Endothelial cell of umbilical vein (primary cell): ENCODE data around the gene ZNF283. TPM values are rescaled to one million over a fixed set of nuclear protein-coding genes. Genes with fewer than 3 reads are reported as not detected.

Experiments used
- BruUV-seq: library from RNA; stranded (reverse); fragments of 400-500 nt; replicated peaks from 2 replicates; lab custom pipeline; 2021; lab: Mats Ljungman, UMichigan
- CTCF ChIA-PET: fragments of 300-600, 350-600 bp; sonication (Branson Sonifier 250); formaldehyde crosslinking; loops from one replicate; lab custom pipeline; 2021; ENCODE audit warnings: antibody characterized with exemption, inconsistent platforms; lab: Charles Lee
- POLR2A ChIA-PET: fragments of 300-600, 350-600 bp; sonication (Branson Sonifier 250); formaldehyde crosslinking; loops from one replicate; lab custom pipeline; 2021; ENCODE audit warnings: antibody characterized with exemption, inconsistent platforms; lab: Charles Lee
- DNase-seq: peaks from one replicate; pipeline ENCODE4 v3.0.0-alpha.2; 2011; ENCODE audit warnings: low read depth, low spot score
- FAIRE-seq: peaks from 2 replicates; lab custom pipeline; 2011; peaks lifted over from hg19 to GRCh38; lab: Jason Lieb, UNC
- H2AFZ ChIP-seq: 2 replicates; pipeline ENCODE4 v1.6.0; 2012; ENCODE audit warnings: low read depth, low read length, control low read depth, inconsistent platforms
- H3K27ac ChIP-seq: 2 replicates; pipeline ENCODE4 v1.5.1; 2011; ENCODE audit warnings: low read depth, mild to moderate bottlenecking, control low read depth, low read length, moderate library complexity; ENCODE audit not compliant: insufficient read depth
- H3K27me3 ChIP-seq, 2 experiments: 2 replicates each; pipeline versions ENCODE4 v1.6.0 to v1.6.1; 2011; ENCODE audit warnings: low read length in 2 of 2, mixed read lengths in 1 of 2; ENCODE audit not compliant: control insufficient read depth in 2 of 2, insufficient read depth in 2 of 2
- H3K36me3 ChIP-seq, 2 experiments: 2 replicates in 1 of 2; 3 replicates in 1 of 2; pipeline ENCODE4 v1.5.1; 2011; ENCODE audit warnings: low read length in 2 of 2, mild to moderate bottlenecking in 1 of 2, moderate library complexity in 1 of 2; ENCODE audit not compliant: control insufficient read depth in 2 of 2, insufficient read depth in 2 of 2; ENCODE audit errors: extremely low read depth in 1 of 2
- H3K4me1 ChIP-seq: 3 replicates; pipeline ENCODE4 v1.5.1; 2011; ENCODE audit warnings: mild to moderate bottlenecking, low read length; ENCODE audit not compliant: control insufficient read depth, insufficient read depth; ENCODE audit errors: extremely low read depth
- H3K4me2 ChIP-seq: 2 replicates; pipeline ENCODE4 v1.6.1; 2011; ENCODE audit warnings: low read length, control low read depth, mixed read lengths; ENCODE audit not compliant: insufficient read depth
- H3K4me3 ChIP-seq, 3 experiments: fragments of 200-600 bp in 1 of 3; sonication (generic), shearing (Covaris generic) in 1 of 3; replicated peaks in 1 of 3; 2 replicates each; pipeline ENCODE4 v1.5.1; 2011 to 2016; ENCODE audit warnings: control low read depth in 3 of 3, low read length in 3 of 3, mild to moderate bottlenecking in 2 of 3, inconsistent platforms in 1 of 3, low read depth in 1 of 3, moderate library complexity in 1 of 3; ENCODE audit not compliant: insufficient read depth in 1 of 3
- H3K79me2 ChIP-seq: 2 replicates; pipeline ENCODE4 v1.6.0; 2012; ENCODE audit warnings: low read length, inconsistent platforms; ENCODE audit not compliant: control insufficient read depth, insufficient read depth
- H3K9ac ChIP-seq: replicated peaks from 2 replicates; pipeline ENCODE3; 2011; ENCODE audit warnings: low read length, control low read depth; ENCODE audit not compliant: insufficient read depth; ENCODE audit errors: extremely low read depth
- H3K9me1 ChIP-seq: replicated peaks from 3 replicates; pipeline ENCODE4 v1.6.0; 2011; ENCODE audit warnings: mild to moderate bottlenecking, low read length; ENCODE audit not compliant: control insufficient read depth, insufficient read depth; ENCODE audit errors: extremely low read depth
- H3K9me3 ChIP-seq: replicated peaks from 2 replicates; pipeline ENCODE4 v1.5.1; 2012; ENCODE audit warnings: low read length, inconsistent platforms; ENCODE audit not compliant: control insufficient read depth, insufficient read depth
- H4K20me1 ChIP-seq: replicated peaks from 2 replicates; pipeline ENCODE3; 2011; ENCODE audit warnings: mild to moderate bottlenecking, low read length; ENCODE audit not compliant: control insufficient read depth, insufficient read depth; ENCODE audit errors: extremely low read depth
- EZH2 ChIP-seq: IDR thresholded peaks from 2 replicates; pipeline ENCODE4 v1.6.1; 2012; ENCODE audit warnings: borderline replicate concordance, low read depth, mild to moderate bottlenecking, moderate library complexity, low read length, inconsistent platforms; ENCODE audit not compliant: severe bottlenecking
- FOS ChIP-seq: IDR thresholded peaks from 2 replicates; pipeline ENCODE4 v1.6.1; 2011; ENCODE audit warnings: mild to moderate bottlenecking, low read length, moderate library complexity, borderline replicate concordance; ENCODE audit not compliant: insufficient read depth
- GATA2 ChIP-seq: IDR thresholded peaks from 2 replicates; pipeline ENCODE4 v1.7.0; 2011; ENCODE audit warnings: low read depth, mild to moderate bottlenecking, moderate library complexity, mixed read lengths, low read length; ENCODE audit not compliant: insufficient read length, insufficient read depth
- JUN ChIP-seq: IDR thresholded peaks from 2 replicates; pipeline ENCODE4 v1.6.1; 2011; ENCODE audit warnings: borderline replicate concordance, low read depth; ENCODE audit not compliant: insufficient read length, insufficient read depth
- MAX ChIP-seq: IDR thresholded peaks from 2 replicates; pipeline ENCODE4 v1.6.1; 2011; ENCODE audit not compliant: insufficient read depth, insufficient read length
- MYC ChIP-seq: IDR thresholded peaks from one replicate; pipeline ENCODE4 v1.6.1; 2011; ENCODE audit warnings: mild to moderate bottlenecking, low read depth, low read length
- POLR2A ChIP-seq: IDR thresholded peaks from 2 replicates; pipeline ENCODE4 v1.6.1; 2012; ENCODE audit warnings: low read depth, mild to moderate bottlenecking, control low read depth, low read length
- POLR2AphosphoS5 ChIP-seq: IDR thresholded peaks from 2 replicates; pipeline ENCODE4 v1.6.1; 2012; ENCODE audit warnings: low read depth, mild to moderate bottlenecking, control low read depth, low read length, moderate library complexity; ENCODE audit not compliant: insufficient read depth
- dilution Hi-C: fragments of 300-500 bp; cut with MboI; formaldehyde crosslinking; loops from one replicate; pipeline ENCODE4 v1.15.0; 2019; ENCODE audit warnings: low sequenced_read_pairs; ENCODE audit not compliant: extremely low pct_ligation_motif_present
- intact Hi-C: fragments of 100-400 bp; cut with micrococcal nuclease; formaldehyde crosslinking; loops from one replicate; pipeline ENCODE4 v1.10.0; 2022
- polyA plus RNA-seq, 4 experiments: library from polyadenylated mRNA; depleted of rRNA in 3 of 4; stranded (reverse) in 3 of 4; unstranded in 1 of 4; fragments of >200 nt; gene quantifications; 2 replicates each; pipeline versions ENCODE4 v1.2.1 to v1.2.3, GENCODE V29; 2011 to 2012; ENCODE audit warnings: missing spikeins in 1 of 4
- total RNA-seq: library from RNA; stranded (reverse); gene quantifications from 2 replicates; pipeline ENCODE4 v1.2.3, GENCODE V29; 2021
- TF ChIP-seq, protein P1 (sequence below), 2 donors: IDR thresholded peaks; 1 replicate in 1 of 2; 2 replicates in 1 of 2; pipeline ENCODE4 v1.5.1; 2011; ENCODE audit warnings: low read length in 2 of 2, mild to moderate bottlenecking in 2 of 2, moderate library complexity in 2 of 2, control low read depth in 1 of 2, inconsistent platforms in 1 of 2, low read depth in 1 of 2; ENCODE audit not compliant: insufficient read depth in 1 of 2; ENCODE audit errors: extremely low read depth in 1 of 2

ZNF283 gene
- total and polyA plus RNA-seq, 2 donors (not counting 3 experiments of a cell fraction or from before 2014, with no cell fraction given), result 1.9 to 10.7 TPM

DNA sequence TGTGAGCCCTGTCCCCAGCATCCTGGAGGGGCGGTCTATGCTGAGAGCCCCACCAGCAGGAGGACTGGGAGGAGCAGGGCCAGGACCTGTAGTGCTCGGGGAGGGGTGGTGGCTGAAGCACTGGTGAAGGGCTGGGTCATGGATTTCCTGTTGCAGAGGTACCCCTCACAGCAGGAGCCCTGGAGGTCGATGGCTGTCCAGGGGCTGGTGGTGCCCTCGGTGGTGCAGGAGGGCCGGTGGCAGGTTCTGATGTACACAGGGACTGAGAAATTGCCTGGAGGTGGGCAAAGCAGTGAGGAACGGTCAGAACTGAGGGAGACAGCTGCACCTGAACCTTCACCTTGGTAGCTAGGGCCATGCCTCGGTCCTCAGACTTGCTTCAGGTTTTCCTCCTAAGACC is 29.6 kb upstream of the ZNF283 start:
- no peak overlapping the region for H3K9ac ChIP-seq
- no peaks in the 10 kb centered on the region for H4K20me1 ChIP-seq
- no peaks in the 10 kb centered on the region for H3K9me3 ChIP-seq
- DNase-seq, result no peak
- no peak overlapping the region for H3K4me3 ChIP-seq
- POLR2A ChIA-PET, result no interaction called here
- no peaks in the 10 kb centered on the region for H3K9me1 ChIP-seq
- H3K27me3 ChIP-seq, result peaks cover 4 to 8% of the 10 kb centered on the region in 2 experiments
- dilution Hi-C loops, result no loop called here
- CTCF ChIA-PET, result interaction anchor here (0.9 to 3.5 kb wide), 3 partner anchors 11 to 52 kb away, joined by 3 to 19 read pairs (median 6); no protein-coding TSS in a partner anchor
- FAIRE-seq, result no peak
- no peak overlapping the region for H3K4me2 ChIP-seq
- H2AFZ ChIP-seq, result no peak overlapping the region
- H3K4me1 ChIP-seq, result peaks cover 13% of the 10 kb centered on the region
- no peak overlapping the region for H3K27ac ChIP-seq
- no peaks in the 10 kb centered on the region for H3K79me2 ChIP-seq
- TF ChIP-seq GATA2 (no peak), JUN (no peak)
- intact Hi-C loops, result no loop called here
- H3K36me3 ChIP-seq, result no peaks in the 10 kb centered on the region
- BruUV-seq, result no TSS peak

DNA sequence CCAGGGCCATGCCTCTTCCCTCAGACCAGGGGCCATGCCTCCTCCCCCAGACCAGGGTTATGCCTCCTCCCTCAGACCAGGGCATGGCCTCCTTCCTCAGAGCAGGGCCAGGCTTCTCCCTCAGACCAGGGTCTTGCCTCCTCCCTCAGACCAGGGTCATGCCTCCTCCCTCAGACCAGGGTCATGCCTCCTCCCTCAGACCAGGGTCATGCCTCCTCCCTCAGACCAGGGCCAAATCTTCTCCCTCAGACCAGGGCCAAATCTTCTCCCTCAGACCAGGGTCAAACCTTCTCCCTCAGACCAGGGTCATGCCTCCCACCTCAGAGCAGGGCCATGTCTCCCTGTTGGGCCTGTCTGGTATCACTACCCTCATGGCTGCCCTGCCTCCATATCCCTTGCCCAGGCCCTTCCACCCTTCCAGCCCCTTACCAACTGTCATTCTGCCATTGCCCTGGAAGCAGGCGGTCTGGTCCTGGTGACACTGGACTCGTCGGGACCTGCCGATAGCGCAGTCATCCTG is 29.0 kb upstream of the ZNF283 start:
- dilution Hi-C loops (no loop called here), intact Hi-C loops (no loop called here)
- Histone ChIP-seq H3K27ac (no peak overlapping the region), H3K4me2 (peak overlapping the region; percentile 55), H3K79me2 (no peaks in the 10 kb centered on the region), H2AFZ (peak overlapping the region; percentile 22), H3K9ac (no peak overlapping the region), H3K36me3 (no peaks in the 10 kb centered on the region), H3K9me3 (no peaks in the 10 kb centered on the region), H4K20me1 (no peaks in the 10 kb centered on the region), H3K9me1 (no peaks in the 10 kb centered on the region), H3K4me1 (peaks cover 13% of the 10 kb centered on the region), H3K4me3 (peak overlapping the region in 1 of 3 experiments; percentile 21), H3K27me3 (peaks cover 4 to 8% of the 10 kb centered on the region in 2 experiments)
- ChIA-PET POLR2A (no interaction called here), CTCF (interaction anchor here (0.9 to 3.5 kb wide), 2 partner anchors 11 to 13 kb away, joined by 3 to 19 read pairs; no protein-coding TSS in a partner anchor)
- DNase-seq, result no peak
- FAIRE-seq, result no peak
- TF ChIP-seq EZH2 (no peak), JUN (no peak), MAX (no peak), POLR2A (no peak), FOS (no peak), GATA2 (no peak), MYC (no peak), POLR2AphosphoS5 (no peak)
- TF ChIP-seq, protein P1, sequence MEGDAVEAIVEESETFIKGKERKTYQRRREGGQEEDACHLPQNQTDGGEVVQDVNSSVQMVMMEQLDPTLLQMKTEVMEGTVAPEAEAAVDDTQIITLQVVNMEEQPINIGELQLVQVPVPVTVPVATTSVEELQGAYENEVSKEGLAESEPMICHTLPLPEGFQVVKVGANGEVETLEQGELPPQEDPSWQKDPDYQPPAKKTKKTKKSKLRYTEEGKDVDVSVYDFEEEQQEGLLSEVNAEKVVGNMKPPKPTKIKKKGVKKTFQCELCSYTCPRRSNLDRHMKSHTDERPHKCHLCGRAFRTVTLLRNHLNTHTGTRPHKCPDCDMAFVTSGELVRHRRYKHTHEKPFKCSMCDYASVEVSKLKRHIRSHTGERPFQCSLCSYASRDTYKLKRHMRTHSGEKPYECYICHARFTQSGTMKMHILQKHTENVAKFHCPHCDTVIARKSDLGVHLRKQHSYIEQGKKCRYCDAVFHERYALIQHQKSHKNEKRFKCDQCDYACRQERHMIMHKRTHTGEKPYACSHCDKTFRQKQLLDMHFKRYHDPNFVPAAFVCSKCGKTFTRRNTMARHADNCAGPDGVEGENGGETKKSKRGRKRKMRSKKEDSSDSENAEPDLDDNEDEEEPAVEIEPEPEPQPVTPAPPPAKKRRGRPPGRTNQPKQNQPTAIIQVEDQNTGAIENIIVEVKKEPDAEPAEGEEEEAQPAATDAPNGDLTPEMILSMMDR (IDR thresholded peaks at IDR 0.05; ENCODE audit: extremely low read depth in 1 of 2, insufficient read depth in 1 of 2, low read depth in 1 of 2, low read length in 2 of 2), result no peak
- BruUV-seq, result no TSS peak
